Measurements from ENCODE around the gene KCNA1. TPM values are rescaled to one million over a fixed set of nuclear protein-coding genes. Genes with fewer than 3 reads are reported as not detected.

Gene KCNA1
- total RNA-seq, 1 experiment from 2014 or later = not detected

DNA sequence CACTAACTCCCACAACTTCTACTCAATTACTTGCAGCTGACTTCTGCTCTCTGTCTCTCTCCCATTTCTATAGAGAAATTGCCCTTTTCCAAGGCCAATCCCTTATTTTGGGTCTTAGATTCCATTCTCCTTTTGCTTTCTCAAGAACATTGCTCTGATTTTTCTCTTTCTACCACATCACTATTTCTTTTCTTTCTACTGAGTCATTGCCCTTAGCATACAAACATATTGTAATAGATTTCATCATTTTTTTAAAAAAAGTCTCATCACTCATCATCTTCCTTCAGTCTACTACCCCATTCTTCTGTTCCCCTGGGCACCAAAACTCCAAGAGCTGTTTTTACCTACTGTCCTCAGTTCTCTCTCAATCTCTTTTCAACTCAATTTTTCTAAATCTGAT lies 4.4 kb upstream of the KCNA1 start:
- Histone ChIP-seq H3K27ac (ENCODE audit: low read length) (no peak overlapping the region), H3K9me3 (ENCODE audit: low read length) (no peaks in the 10 kb centered on the region), H3K27me3 (ENCODE audit: low read length) (peaks cover 19% of the 10 kb centered on the region), H2AFZ (ENCODE audit: low read length) (no peak overlapping the region), H4K20me1 (ENCODE audit: low read length) (no peaks in the 10 kb centered on the region), H3K9ac (ENCODE audit: low read length) (no peak overlapping the region), H3K9me2 (replicated peaks; ENCODE audit: low read length) (no peaks in the 10 kb centered on the region), H3K79me2 (ENCODE audit: low read length) (no peaks in the 10 kb centered on the region), H3F3A (ENCODE audit: low read length, unreplicated experiment) (no peaks in the 10 kb centered on the region), H3K4me1 (ENCODE audit: insufficient read depth, low read length) (no peaks in the 10 kb centered on the region), H3K4me3 (ENCODE audit: low read length) (no peak overlapping the region), H3K36me3 (ENCODE audit: low read depth, low read length) (no peaks in the 10 kb centered on the region), H3K4me2 (ENCODE audit: low read length) (no peak overlapping the region)
- TF ChIP-seq, protein P1, sequence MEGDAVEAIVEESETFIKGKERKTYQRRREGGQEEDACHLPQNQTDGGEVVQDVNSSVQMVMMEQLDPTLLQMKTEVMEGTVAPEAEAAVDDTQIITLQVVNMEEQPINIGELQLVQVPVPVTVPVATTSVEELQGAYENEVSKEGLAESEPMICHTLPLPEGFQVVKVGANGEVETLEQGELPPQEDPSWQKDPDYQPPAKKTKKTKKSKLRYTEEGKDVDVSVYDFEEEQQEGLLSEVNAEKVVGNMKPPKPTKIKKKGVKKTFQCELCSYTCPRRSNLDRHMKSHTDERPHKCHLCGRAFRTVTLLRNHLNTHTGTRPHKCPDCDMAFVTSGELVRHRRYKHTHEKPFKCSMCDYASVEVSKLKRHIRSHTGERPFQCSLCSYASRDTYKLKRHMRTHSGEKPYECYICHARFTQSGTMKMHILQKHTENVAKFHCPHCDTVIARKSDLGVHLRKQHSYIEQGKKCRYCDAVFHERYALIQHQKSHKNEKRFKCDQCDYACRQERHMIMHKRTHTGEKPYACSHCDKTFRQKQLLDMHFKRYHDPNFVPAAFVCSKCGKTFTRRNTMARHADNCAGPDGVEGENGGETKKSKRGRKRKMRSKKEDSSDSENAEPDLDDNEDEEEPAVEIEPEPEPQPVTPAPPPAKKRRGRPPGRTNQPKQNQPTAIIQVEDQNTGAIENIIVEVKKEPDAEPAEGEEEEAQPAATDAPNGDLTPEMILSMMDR (conservative IDR thresholded peaks at IDR 0.05; ENCODE audit: low read depth, low read length) = no peak
- TF ChIP-seq EZH2phosphoT487 (IDR thresholded peaks at IDR 0.05; ENCODE audit: borderline replicate concordance, low read length) = no peak
- no peak for TF ChIP-seq EZH2 (IDR thresholded peaks at IDR 0.05; ENCODE audit: low read length, unreplicated experiment)
- BruUV-seq (replicated peaks) = no TSS peak
- ChIA-PET CTCF (no interaction called here), POLR2A (ENCODE audit: unreplicated experiment) (no interaction called here)
- intact Hi-C loops (cut with micrococcal nuclease) = no loop called here
- DNase-seq (no peak), ATAC-seq (no peak)

GRCh38 chr12:4908684-4909409 lies 858 bp upstream of the KCNA1 start:
- Histone ChIP-seq H3K79me2 (ENCODE audit: low read length) (no peaks in the 10 kb centered on the region), H3K36me3 (ENCODE audit: low read depth, low read length) (no peaks in the 10 kb centered on the region), H3F3A (ENCODE audit: low read length, unreplicated experiment) (no peaks in the 10 kb centered on the region), H3K27ac (ENCODE audit: low read length) (no peak overlapping the region), H3K4me3 (ENCODE audit: low read length) (no peak overlapping the region), H3K9ac (ENCODE audit: low read length) (no peak overlapping the region), H4K20me1 (ENCODE audit: low read length) (no peaks in the 10 kb centered on the region), H3K27me3 (ENCODE audit: low read length) (peaks cover 26% of the 10 kb centered on the region), H3K9me2 (replicated peaks; ENCODE audit: low read length) (no peaks in the 10 kb centered on the region), H3K9me3 (ENCODE audit: low read length) (no peaks in the 10 kb centered on the region), H3K4me2 (ENCODE audit: low read length) (no peak overlapping the region), H2AFZ (ENCODE audit: low read length) (no peak overlapping the region), H3K4me1 (ENCODE audit: insufficient read depth, low read length) (no peaks in the 10 kb centered on the region)
- no TSS peak for BruUV-seq (replicated peaks)
- ATAC-seq (no peak), DNase-seq (no peak)
- TF ChIP-seq EZH2 (IDR thresholded peaks at IDR 0.05; ENCODE audit: low read length, unreplicated experiment) = no peak
- TF ChIP-seq EZH2phosphoT487 (IDR thresholded peaks at IDR 0.05; ENCODE audit: borderline replicate concordance, low read length) = no peak
- TF ChIP-seq, protein P1 (conservative IDR thresholded peaks at IDR 0.05; ENCODE audit: low read depth, low read length) = no peak
- POLR2A ChIA-PET (ENCODE audit: unreplicated experiment) = no interaction called here
- CTCF ChIA-PET = no interaction called here
- intact Hi-C loops (cut with micrococcal nuclease) = no loop called here

DNA sequence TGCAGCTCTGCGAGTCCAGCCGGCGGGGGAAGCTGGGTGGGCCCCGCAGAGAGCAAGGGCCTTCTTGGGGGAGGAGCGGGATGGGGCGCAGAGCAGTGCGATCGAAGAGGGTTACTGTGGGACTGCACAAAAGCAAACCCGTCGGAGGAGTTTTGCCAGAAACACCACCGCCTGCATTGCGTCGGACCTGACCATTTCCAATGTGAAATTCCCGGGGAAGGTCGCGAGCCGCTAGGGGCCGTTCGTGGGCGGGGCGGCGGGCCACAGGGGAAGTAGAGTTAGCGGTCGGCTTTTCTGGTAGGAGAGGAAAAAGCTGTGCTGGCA lies 333 bp upstream of the KCNA1 start:
- no peak overlapping the region for H3K4me2 ChIP-seq (ENCODE audit: low read length)
- ATAC-seq = no peak
- POLR2A ChIA-PET (ENCODE audit: unreplicated experiment) = no interaction called here

More for the DNA sequence above, 333 bp upstream of the KCNA1 start:
- Histone ChIP-seq H3K79me2 (ENCODE audit: low read length) (no peaks in the 10 kb centered on the region), H3K27ac (ENCODE audit: low read length) (no peak overlapping the region), H3K9me2 (replicated peaks; ENCODE audit: low read length) (no peaks in the 10 kb centered on the region), H3K4me3 (ENCODE audit: low read length) (no peak overlapping the region), H3K9me3 (ENCODE audit: low read length) (no peaks in the 10 kb centered on the region), H3K36me3 (ENCODE audit: low read depth, low read length) (no peaks in the 10 kb centered on the region), H3K27me3 (ENCODE audit: low read length) (peaks cover 26% of the 10 kb centered on the region), H3K9ac (ENCODE audit: low read length) (no peak overlapping the region), H2AFZ (ENCODE audit: low read length) (no peak overlapping the region), H4K20me1 (ENCODE audit: low read length) (no peaks in the 10 kb centered on the region), H3F3A (ENCODE audit: low read length, unreplicated experiment) (no peaks in the 10 kb centered on the region), H3K4me1 (ENCODE audit: insufficient read depth, low read length) (no peaks in the 10 kb centered on the region)
- intact Hi-C loops (cut with micrococcal nuclease) = no loop called here
- TF ChIP-seq, protein P1 (conservative IDR thresholded peaks at IDR 0.05; ENCODE audit: low read depth, low read length) = no peak
- TF ChIP-seq EZH2phosphoT487 (IDR thresholded peaks at IDR 0.05; ENCODE audit: borderline replicate concordance, low read length) (no peak), EZH2 (IDR thresholded peaks at IDR 0.05; ENCODE audit: low read length, unreplicated experiment) (no peak)
- no peak for DNase-seq
- CTCF ChIA-PET = no interaction called here
- no TSS peak for BruUV-seq (replicated peaks)

Data from PC-3 (cell line).